ENCODE data around the gene DROSHA. TPM values are rescaled to one million over a fixed set of nuclear protein-coding genes. Genes with fewer than 3 reads are reported as not detected.

Gene DROSHA
- total RNA-seq, 1 experiment from 2014 or later, result 162 TPM

DNA sequence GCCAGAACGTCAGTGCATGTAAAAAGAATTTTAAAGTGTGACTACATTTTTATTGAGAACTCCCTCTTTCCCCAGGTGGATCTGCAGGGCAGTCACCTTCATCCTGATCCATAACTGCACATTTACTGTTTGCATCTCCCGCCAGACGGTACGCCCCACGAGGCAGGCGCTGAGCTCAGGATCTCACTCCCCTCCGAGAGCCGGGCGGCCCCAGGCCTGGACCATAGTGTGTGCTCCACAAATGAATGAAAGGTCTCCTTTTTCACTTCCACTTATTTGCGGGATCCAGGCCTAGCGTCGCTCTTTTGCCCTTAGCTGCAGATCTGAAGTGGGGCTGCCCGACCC lies 378 bp downstream of the DROSHA start:
- intact Hi-C loops (cut with micrococcal nuclease; ENCODE audit: unreplicated experiment), result loop anchor here (10.0 kb wide), 1 partner anchor 843 kb away; no protein-coding TSS in a partner anchor
- BruUV-seq (replicated peaks), result TSS peak; percentile 57
- POLR2A ChIA-PET (ENCODE audit: unreplicated experiment), result interaction anchor here (0.5 to 0.7 kb wide), 2 partner anchors 642 to 1058 kb away, joined by 3 to 7 read pairs; no protein-coding TSS in a partner anchor

DNA sequence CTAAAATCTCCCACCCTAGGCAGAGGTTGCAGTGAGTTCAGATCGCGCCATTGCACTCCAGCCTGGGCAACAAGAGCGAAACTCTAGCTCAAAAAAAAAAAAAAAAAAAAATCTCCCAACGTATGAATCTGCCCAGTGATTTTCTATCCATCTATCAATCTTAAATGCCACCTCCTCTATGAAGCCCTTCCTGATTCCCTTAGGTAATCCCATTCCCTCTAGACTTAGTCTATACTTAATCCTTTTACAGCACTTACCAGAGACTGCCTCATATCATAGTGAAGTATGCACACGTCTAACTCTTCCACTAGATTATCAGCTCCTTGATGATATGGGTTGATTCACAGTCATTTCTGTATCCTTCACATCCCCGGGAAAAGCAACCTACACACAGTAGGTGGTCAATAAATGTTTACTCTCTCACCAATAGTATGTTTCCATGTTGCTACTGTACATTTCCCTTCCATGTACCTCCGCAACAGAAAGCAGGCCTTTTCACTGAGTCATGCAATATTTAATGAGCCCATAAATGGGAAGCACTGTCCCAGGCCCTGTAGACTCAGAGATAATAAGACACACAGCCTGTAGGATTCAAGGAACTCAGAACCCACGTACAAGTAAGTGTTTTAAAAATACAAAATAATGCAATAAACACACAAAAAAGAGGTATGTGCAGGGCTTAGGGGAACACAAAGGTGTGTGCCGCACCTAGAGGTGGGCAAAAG lies 1.2 kb downstream of the DROSHA start:
- ChIA-PET CTCF (interaction anchor here (2.2 kb wide), 1 partner anchor 546 kb away, joined by 9 read pairs; no protein-coding TSS in a partner anchor), POLR2A (ENCODE audit: unreplicated experiment) (no interaction called here)
- peaks cover 28% of the 10 kb centered on the region for H3K36me3 ChIP-seq (ENCODE audit: low read depth)
- no peaks in the 10 kb centered on the region for H3K9me2 ChIP-seq (ENCODE audit: insufficient read depth)
- peaks cover 10% of the 10 kb centered on the region; the same call in 1 of the 2 replicates for H3F3A ChIP-seq (ENCODE audit: insufficient read depth, low read depth)
- peaks cover 44% of the 10 kb centered on the region for H3K79me2 ChIP-seq (ENCODE audit: low read depth)
- H3K4me3 ChIP-seq, result peak overlapping the region; percentile 92
- H2AFZ ChIP-seq, result peak overlapping the region; percentile 99
- no peak overlapping the region for H3K27ac ChIP-seq
- peaks cover 28% of the 10 kb centered on the region for H3K4me1 ChIP-seq (replicated peaks; ENCODE audit: insufficient read depth)
- H4K20me1 ChIP-seq (ENCODE audit: insufficient read depth), result no peaks in the 10 kb centered on the region
- H3K9me3 ChIP-seq (ENCODE audit: insufficient read depth, low read depth), result no peaks in the 10 kb centered on the region
- H3K4me2 ChIP-seq, result peak overlapping the region; percentile 89
- TF ChIP-seq EZH2 (IDR thresholded peaks at IDR 0.05; ENCODE audit: low read depth), result no peak
- TF ChIP-seq, protein P1, sequence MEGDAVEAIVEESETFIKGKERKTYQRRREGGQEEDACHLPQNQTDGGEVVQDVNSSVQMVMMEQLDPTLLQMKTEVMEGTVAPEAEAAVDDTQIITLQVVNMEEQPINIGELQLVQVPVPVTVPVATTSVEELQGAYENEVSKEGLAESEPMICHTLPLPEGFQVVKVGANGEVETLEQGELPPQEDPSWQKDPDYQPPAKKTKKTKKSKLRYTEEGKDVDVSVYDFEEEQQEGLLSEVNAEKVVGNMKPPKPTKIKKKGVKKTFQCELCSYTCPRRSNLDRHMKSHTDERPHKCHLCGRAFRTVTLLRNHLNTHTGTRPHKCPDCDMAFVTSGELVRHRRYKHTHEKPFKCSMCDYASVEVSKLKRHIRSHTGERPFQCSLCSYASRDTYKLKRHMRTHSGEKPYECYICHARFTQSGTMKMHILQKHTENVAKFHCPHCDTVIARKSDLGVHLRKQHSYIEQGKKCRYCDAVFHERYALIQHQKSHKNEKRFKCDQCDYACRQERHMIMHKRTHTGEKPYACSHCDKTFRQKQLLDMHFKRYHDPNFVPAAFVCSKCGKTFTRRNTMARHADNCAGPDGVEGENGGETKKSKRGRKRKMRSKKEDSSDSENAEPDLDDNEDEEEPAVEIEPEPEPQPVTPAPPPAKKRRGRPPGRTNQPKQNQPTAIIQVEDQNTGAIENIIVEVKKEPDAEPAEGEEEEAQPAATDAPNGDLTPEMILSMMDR (conservative IDR thresholded peaks at IDR 0.05), result no peak
- intact Hi-C loops (cut with micrococcal nuclease; ENCODE audit: unreplicated experiment), result loop anchor here (10.0 kb wide), 1 partner anchor 844 kb away; no protein-coding TSS in a partner anchor
- BruUV-seq (replicated peaks), result no TSS peak
- no peak for DNase-seq
- H3K27me3 ChIP-seq (ENCODE audit: insufficient read depth, low read depth), result no peaks in the 10 kb centered on the region

More for the DNA sequence above, 378 bp downstream of the DROSHA start:
- Histone ChIP-seq H3K79me2 (ENCODE audit: low read depth) (peaks cover 44% of the 10 kb centered on the region), H3K36me3 (ENCODE audit: low read depth) (peaks cover 33% of the 10 kb centered on the region), H3K27me3 (ENCODE audit: insufficient read depth, low read depth) (no peaks in the 10 kb centered on the region), H3K4me3 (peak overlapping the region; percentile 92), H3K4me1 (replicated peaks; ENCODE audit: insufficient read depth) (peaks cover 28% of the 10 kb centered on the region), H3K4me2 (peak overlapping the region; percentile 89), H4K20me1 (ENCODE audit: insufficient read depth) (no peaks in the 10 kb centered on the region), H2AFZ (peak overlapping the region; percentile 99), H3K9me3 (ENCODE audit: insufficient read depth, low read depth) (no peaks in the 10 kb centered on the region), H3K27ac (peak overlapping the region; percentile 35), H3K9me2 (ENCODE audit: insufficient read depth) (no peaks in the 10 kb centered on the region), H3F3A (ENCODE audit: insufficient read depth, low read depth) (peaks cover 10% of the 10 kb centered on the region; the same call in 1 of the 2 replicates)
- TF ChIP-seq EZH2 (IDR thresholded peaks at IDR 0.05; ENCODE audit: low read depth), result no peak
- TF ChIP-seq, protein P1 (conservative IDR thresholded peaks at IDR 0.05), result no peak
- CTCF ChIA-PET, result interaction anchor here (1.0 to 2.2 kb wide), 4 partner anchors 278 to 1058 kb away, joined by 3 to 9 read pairs (median 4); no protein-coding TSS in a partner anchor
- no peak for DNase-seq

GRCh38 chr5:31523041-31523440 lies 8.9 kb downstream of the DROSHA start:
- Histone ChIP-seq H2AFZ (no peak overlapping the region), H3K79me2 (ENCODE audit: low read depth) (no peaks in the 10 kb centered on the region), H3K4me1 (replicated peaks; ENCODE audit: insufficient read depth) (no peaks in the 10 kb centered on the region), H3K4me3 (no peak overlapping the region), H3K9me3 (ENCODE audit: insufficient read depth, low read depth) (no peaks in the 10 kb centered on the region), H3K36me3 (ENCODE audit: low read depth) (peaks cover 40% of the 10 kb centered on the region), H3K27me3 (ENCODE audit: insufficient read depth, low read depth) (no peaks in the 10 kb centered on the region), H3F3A (ENCODE audit: insufficient read depth, low read depth) (no peaks in the 10 kb centered on the region; the same call in 1 of the 2 replicates), H3K4me2 (no peak overlapping the region), H3K27ac (no peak overlapping the region), H4K20me1 (ENCODE audit: insufficient read depth) (peaks cover 5% of the 10 kb centered on the region; the same call in 1 of the 2 replicates), H3K9me2 (ENCODE audit: insufficient read depth) (no peaks in the 10 kb centered on the region)
- no TSS peak for BruUV-seq (replicated peaks)
- DNase-seq, result no peak
- CTCF ChIA-PET, result no interaction called here
- intact Hi-C loops (cut with micrococcal nuclease; ENCODE audit: unreplicated experiment), result no loop called here
- no peak for TF ChIP-seq EZH2 (IDR thresholded peaks at IDR 0.05; ENCODE audit: low read depth)
- TF ChIP-seq, protein P1 (conservative IDR thresholded peaks at IDR 0.05), result no peak
- POLR2A ChIA-PET (ENCODE audit: unreplicated experiment), result no interaction called here
